Mucosa of descending colon (tissue), 3 donors: ENCODE data around the gene HOXA1. TPM values are rescaled to one million over a fixed set of nuclear protein-coding genes. Genes with fewer than 3 reads are reported as not detected.
A peak's percentile ranks its signal among the peaks of the same experiment; 100 is the strongest.

Source experiments
- ATAC-seq: fragments of 200-7000 bp; cut with Tn5 transposase; one replicate; pipeline ENCODE4 v1.9.1; 2020; ENCODE audit warnings: mild to moderate bottlenecking, moderate library complexity
- DNase-seq, 3 donors: peaks; one replicate each; pipeline ENCODE4 v3.0.0-alpha.2; 2020
- H3K36me3 ChIP-seq: fragments of 200-600 bp; one replicate; pipeline ENCODE4 v1.8.0; 2021; ENCODE audit warnings: low read depth, mild to moderate bottlenecking
- H3K4me1 ChIP-seq: fragments of 200-600 bp; one replicate; pipeline ENCODE4 v1.8.0; 2021; ENCODE audit warnings: low read depth, mild to moderate bottlenecking
- H3K4me3 ChIP-seq: fragments of 200-600 bp; one replicate; pipeline ENCODE4 v1.8.0; 2021; ENCODE audit warnings: mild to moderate bottlenecking
- H3K9me3 ChIP-seq: fragments of 200-600 bp; one replicate; pipeline ENCODE4 v1.8.0; 2021; ENCODE audit warnings: mild to moderate bottlenecking
- CTCF ChIP-seq: fragments of 200-600 bp; IDR thresholded peaks from one replicate; pipeline ENCODE4 v1.8.0; 2022; ENCODE audit warnings: antibody characterized with exemption, mild to moderate bottlenecking
- intact Hi-C, 2 donors: fragments of 100-400 bp; cut with DNase I in 1 of 2; cut with micrococcal nuclease in 1 of 2; formaldehyde crosslinking; loops; one replicate each; pipeline versions ENCODE4 v1.11.0 to v1.11.1; 2022; cut with DNase I, micrococcal nuclease
- total RNA-seq, 3 donors: library from RNA; stranded (reverse); fragmentation: NEBNext Ultra II Directional in 2 of 3; extraction: Animal tissue kit (Norgen Biotek cat#: 25700) in 2 of 3; gene quantifications; one replicate each; pipeline versions ENCODE4 v1.2.1 to v1.2.4, GENCODE V29; 2021 to 2023
- donor health status: DM: no; HTN: no; CAD: no; lungs with moderate emphysema.
- donor health status: DM: no; HTN: no; CAD: no.
- donor health status: DM: no; HTN: yes; CAD: no.

HOXA1 gene
- total RNA-seq, 3 donors from 2014 or later: 1.5 to 2.7 (median 2.1) TPM

- no peaks in the 10 kb centered on the region for H3K9me3 ChIP-seq
- H3K4me3 ChIP-seq: peak within 1 kb of the TSS; percentile 31
- intact Hi-C loops: no loop called here
- TF ChIP-seq CTCF: no peak
- ATAC-seq (peak; percentile 94), DNase-seq (peak; percentile 94 to 95 (median 94))
- H3K4me1 ChIP-seq: peaks cover 56% of the 10 kb centered on the region
- H3K36me3 ChIP-seq: no peaks in the 10 kb centered on the region
Measured at GRCh38 chr7:27130540-27131389, 35.0 kb upstream of the HOXA1 start, which contains the start of gene HOXA4. HOXA4 (minus strand) TSS chr7:27130757; CDS start chr7:27130733, 24 bp downstream.

- TF ChIP-seq CTCF: no peak
Measured at GRCh38 chr7:27129729-27130539, 34.1 kb upstream of the HOXA1 start.

GRCh38 chr7:27128776-27129728, 33.3 kb upstream of the HOXA1 start:
- DNase-seq: peak in 2 of 3 donors; percentile 39 to 59
- intact Hi-C loops: no loop called here
- TF ChIP-seq CTCF: no peak
- H3K9me3 ChIP-seq: no peaks in the 10 kb centered on the region
- no peak overlapping the region for H3K4me3 ChIP-seq
- no peak for ATAC-seq
- peaks cover 54% of the 10 kb centered on the region for H3K4me1 ChIP-seq
- H3K36me3 ChIP-seq: no peaks in the 10 kb centered on the region

More at GRCh38 chr7:27129729-27130539, 34.1 kb upstream of the HOXA1 start:
- Histone ChIP-seq H3K36me3 (no peaks in the 10 kb centered on the region), H3K4me3 (peak overlapping the region; percentile 31), H3K4me1 (peaks cover 56% of the 10 kb centered on the region), H3K9me3 (no peaks in the 10 kb centered on the region)
- DNase-seq (peak; percentile 70 to 78 (median 75)), ATAC-seq (peak; percentile 68)
- intact Hi-C loops: no loop called here

- intact Hi-C loops: no loop called here
- TF ChIP-seq CTCF: no peak
- Histone ChIP-seq H3K4me3 (no peak overlapping the region), H3K9me3 (no peaks in the 10 kb centered on the region), H3K4me1 (peaks cover 51% of the 10 kb centered on the region), H3K36me3 (no peaks in the 10 kb centered on the region)
- ATAC-seq (no peak), DNase-seq (peak in 1 of 3 donors; percentile 20)
Measured at GRCh38 chr7:27128034-27128433, 32.2 kb upstream of the HOXA1 start.
